Kidney (tissue), 14 donors: ENCODE results near the gene ANO10. TPM values are rescaled to one million over a fixed set of nuclear protein-coding genes. Genes with fewer than 3 reads are reported as not detected.

Experiments
- DNase-seq, 5 donors: peaks; one replicate each; pipeline ENCODE4 v3.0.0-alpha.2; 2013 to 2020
- FAIRE-seq: peaks from 2 replicates; lab custom pipeline; 2012; peaks lifted over from hg19 to GRCh38; lab: Jason Lieb, UNC
- H3K27ac ChIP-seq, 2 donors: one replicate each; pipeline ENCODE4 v1.7.0; 2013; ENCODE audit warnings: low read depth in 2 of 2, low read length in 2 of 2, inconsistent platforms in 1 of 2
- H3K27me3 ChIP-seq: one replicate; pipeline ENCODE4 v1.7.1; 2013; ENCODE audit warnings: low read length, inconsistent platforms; ENCODE audit not compliant: control insufficient read depth, insufficient read depth
- H3K36me3 ChIP-seq, 3 donors: one replicate each; pipeline versions ENCODE4 v1.7.0 to v1.7.1; 2013; ENCODE audit warnings: low read length in 3 of 3, control low read depth in 1 of 3, inconsistent platforms in 1 of 3; ENCODE audit not compliant: insufficient read depth in 3 of 3, control insufficient read depth in 2 of 3
- H3K4me1 ChIP-seq, 3 donors: one replicate each; pipeline versions ENCODE4 v1.7.0 to v1.7.1; 2013; ENCODE audit warnings: low read length in 3 of 3, inconsistent platforms in 1 of 3, low read depth in 1 of 3; ENCODE audit not compliant: control insufficient read depth in 2 of 3, insufficient read depth in 2 of 3
- H3K4me3 ChIP-seq, 3 donors: one replicate each; pipeline versions ENCODE4 v1.7.0 to v1.8.1; 2013; ENCODE audit warnings: low read length in 3 of 3, control low read depth in 1 of 3, inconsistent platforms in 1 of 3
- H3K9ac ChIP-seq, 3 donors: one replicate each; pipeline versions ENCODE4 v1.7.0 to v1.7.1; 2013; ENCODE audit warnings: low read length in 3 of 3, control low read depth in 1 of 3, inconsistent platforms in 1 of 3
- H3K9me3 ChIP-seq, 3 donors: one replicate each; pipeline versions ENCODE4 v1.7.0 to v1.7.1; 2013; ENCODE audit warnings: low read length in 3 of 3, control low read depth in 1 of 3, inconsistent platforms in 1 of 3; ENCODE audit not compliant: control insufficient read depth in 2 of 3, insufficient read depth in 1 of 3
- intact Hi-C: fragments of 100-400 bp; cut with DNase I; formaldehyde crosslinking; loops from one replicate; pipeline ENCODE4 v1.11.1; 2022
- polyA plus RNA-seq: library from polyadenylated mRNA; stranded (reverse); fragments of 350-450 nt; fragmentation: Illumina TruSeq; extraction: RNeasy Lipid Tissue Mini Kit (QIAGEN cat#74804); gene quantifications from one replicate; pipeline ENCODE4 v1.2.3, GENCODE V29; 2014; ENCODE audit warnings: low read depth, low replicate concordance; ENCODE audit not compliant: insufficient read depth
- total RNA-seq: library from RNA; stranded (reverse); fragmentation: NEBNext Ultra II Directional; extraction: Animal tissue kit (Norgen Biotek cat#: 25700); gene quantifications from one replicate; pipeline ENCODE4 v1.2.1, GENCODE V29; 2021
- TF ChIP-seq, protein P1 (sequence below): IDR thresholded peaks from 3 replicates; pipeline ENCODE4 v1.5.1; 2012; ENCODE audit warnings: mild to moderate bottlenecking, moderate library complexity, borderline replicate concordance; ENCODE audit not compliant: insufficient read depth; ENCODE audit errors: extremely low read depth
- donor health status: control.
- donor health status: control.
- donor health status: control.
- donor health status: control.
- donor health status: control.
- donor health status: DM: yes; HTN: yes; CAD: no.
- donor health status: Normal renal cell carcinoma (clear cell type).

ANO10 gene
- total and polyA plus RNA-seq, 2 donors from 2014 or later: 45.7 to 48.2 TPM

DNA sequence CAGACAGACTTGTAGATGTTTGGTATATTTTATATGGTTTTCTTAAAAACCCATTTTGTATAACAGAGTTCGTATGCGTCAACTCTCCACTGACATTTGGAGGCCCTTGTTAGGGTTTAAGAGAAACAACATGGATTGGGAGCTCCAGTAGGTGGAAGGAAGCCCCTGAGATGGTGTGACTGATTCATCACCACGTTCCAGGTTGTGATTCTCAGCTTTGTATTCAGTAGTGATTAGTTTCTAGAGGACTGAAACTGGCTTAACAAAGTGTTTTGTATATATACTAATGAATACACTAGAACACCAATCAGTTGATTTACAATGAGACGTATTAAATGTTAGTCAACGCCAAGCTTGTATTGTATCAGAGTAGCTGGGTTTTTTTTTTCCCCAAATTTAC, 301.5 kb downstream of the ANO10 start:
- no peaks in the 10 kb centered on the region for H3K36me3 ChIP-seq
- no peak for DNase-seq
- H3K27me3 ChIP-seq: no peaks in the 10 kb centered on the region
- H3K9me3 ChIP-seq: no peaks in the 10 kb centered on the region
- H3K9ac ChIP-seq: no peak overlapping the region
- H3K4me3 ChIP-seq: no peak overlapping the region
- no peak overlapping the region for H3K27ac ChIP-seq
- TF ChIP-seq, protein P1, sequence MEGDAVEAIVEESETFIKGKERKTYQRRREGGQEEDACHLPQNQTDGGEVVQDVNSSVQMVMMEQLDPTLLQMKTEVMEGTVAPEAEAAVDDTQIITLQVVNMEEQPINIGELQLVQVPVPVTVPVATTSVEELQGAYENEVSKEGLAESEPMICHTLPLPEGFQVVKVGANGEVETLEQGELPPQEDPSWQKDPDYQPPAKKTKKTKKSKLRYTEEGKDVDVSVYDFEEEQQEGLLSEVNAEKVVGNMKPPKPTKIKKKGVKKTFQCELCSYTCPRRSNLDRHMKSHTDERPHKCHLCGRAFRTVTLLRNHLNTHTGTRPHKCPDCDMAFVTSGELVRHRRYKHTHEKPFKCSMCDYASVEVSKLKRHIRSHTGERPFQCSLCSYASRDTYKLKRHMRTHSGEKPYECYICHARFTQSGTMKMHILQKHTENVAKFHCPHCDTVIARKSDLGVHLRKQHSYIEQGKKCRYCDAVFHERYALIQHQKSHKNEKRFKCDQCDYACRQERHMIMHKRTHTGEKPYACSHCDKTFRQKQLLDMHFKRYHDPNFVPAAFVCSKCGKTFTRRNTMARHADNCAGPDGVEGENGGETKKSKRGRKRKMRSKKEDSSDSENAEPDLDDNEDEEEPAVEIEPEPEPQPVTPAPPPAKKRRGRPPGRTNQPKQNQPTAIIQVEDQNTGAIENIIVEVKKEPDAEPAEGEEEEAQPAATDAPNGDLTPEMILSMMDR: no peak
- peaks cover 0 to 41% (median 22%) of the 10 kb centered on the region in 3 donors for H3K4me1 ChIP-seq
- intact Hi-C loops: no loop called here
- FAIRE-seq: no peak

DNA sequence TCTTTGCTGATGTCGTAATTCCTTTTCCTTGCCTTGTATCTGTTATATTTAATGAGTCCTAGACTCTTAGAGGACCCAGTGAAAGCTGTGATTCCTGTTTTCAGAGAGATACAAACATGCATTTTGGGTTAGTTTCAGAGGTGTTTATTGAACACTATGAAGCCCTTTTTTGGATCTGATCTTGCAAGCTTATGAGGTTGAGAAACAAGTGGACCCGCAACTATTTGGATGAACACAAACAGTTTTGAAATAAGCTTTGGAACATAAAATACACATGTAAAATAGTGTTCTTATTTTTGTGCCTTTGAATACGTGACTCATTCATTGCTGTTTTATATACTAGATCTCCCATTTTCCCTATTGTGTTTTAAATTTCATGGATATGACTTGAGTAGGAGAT, 302.0 kb downstream of the ANO10 start:
- FAIRE-seq: no peak
- intact Hi-C loops: no loop called here
- H3K27ac ChIP-seq: no peak overlapping the region

DNA sequence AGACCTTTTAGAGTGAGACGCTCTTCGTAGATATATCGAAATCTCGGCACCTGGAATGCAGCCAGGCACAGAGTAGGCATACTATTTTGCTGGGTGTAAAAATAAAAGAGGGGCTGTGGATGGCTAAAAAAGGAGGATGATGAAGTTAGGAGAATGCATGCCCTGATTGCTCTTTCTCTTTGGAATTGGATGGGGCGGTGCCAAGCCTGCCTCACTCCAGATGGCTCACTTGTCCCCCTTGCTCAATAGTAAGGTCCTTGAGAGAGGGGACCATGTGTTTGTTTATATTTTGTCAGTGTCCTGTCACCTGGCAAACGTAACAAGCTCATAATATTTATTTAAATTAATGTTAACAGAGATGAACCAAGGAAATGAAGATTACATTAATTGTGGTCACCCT, 302.4 kb downstream of the ANO10 start:
- peak overlapping the region in 1 of 2 donors; percentile 23 for H3K27ac ChIP-seq
- H3K4me3 ChIP-seq: no peak overlapping the region
- no peaks in the 10 kb centered on the region for H3K27me3 ChIP-seq
- TF ChIP-seq, protein P1: no peak
- H3K9me3 ChIP-seq: no peaks in the 10 kb centered on the region
- intact Hi-C loops: no loop called here
- DNase-seq (no peak), FAIRE-seq (no peak)
- peaks cover 0 to 39% (median 25%) of the 10 kb centered on the region in 3 donors for H3K4me1 ChIP-seq
- H3K9ac ChIP-seq: no peak overlapping the region
- no peaks in the 10 kb centered on the region for H3K36me3 ChIP-seq

More for the DNA sequence above, 302.0 kb downstream of the ANO10 start:
- H3K9me3 ChIP-seq: no peaks in the 10 kb centered on the region
- H3K36me3 ChIP-seq: no peaks in the 10 kb centered on the region
- DNase-seq: no peak
- no peak overlapping the region for H3K9ac ChIP-seq
- H3K4me3 ChIP-seq: no peak overlapping the region
- no peaks in the 10 kb centered on the region for H3K27me3 ChIP-seq
- TF ChIP-seq, protein P1: no peak
- H3K4me1 ChIP-seq: peaks cover 0 to 42% (median 25%) of the 10 kb centered on the region in 3 donors
